Chondrocyte (in vitro differentiated cells): ENCODE data around the gene ANKRD40. TPM values are rescaled to one million over a fixed set of nuclear protein-coding genes. Genes with fewer than 3 reads are reported as not detected.
A peak's percentile ranks its signal among the peaks of the same experiment; 100 is the strongest.

Source experiments
- DNase-seq: peaks from one replicate; pipeline ENCODE4 v3.0.0; 2021; ENCODE audit warnings: mixed read lengths, low spot score
- H3K27ac Mint-ChIP-seq: one replicate; pipeline ENCODE4 v1.8.0; 2021; ENCODE audit warnings: mild to moderate bottlenecking, moderate library complexity, mixed read lengths; ENCODE audit not compliant: unreplicated experiment
- H3K27me3 Mint-ChIP-seq: 2 replicates; pipeline ENCODE4 v1.8.0; 2021; ENCODE audit warnings: low read depth, mixed read lengths
- H3K36me3 Mint-ChIP-seq: 2 replicates; pipeline ENCODE4 v1.8.0; 2021; ENCODE audit warnings: low read depth, mixed read lengths
- H3K4me1 Mint-ChIP-seq: 2 replicates; pipeline ENCODE4 v1.8.0; 2021; ENCODE audit warnings: low read depth, mild to moderate bottlenecking, mixed read lengths
- H3K4me3 Mint-ChIP-seq: one replicate; pipeline ENCODE4 v1.8.0; 2021; ENCODE audit warnings: mild to moderate bottlenecking, moderate library complexity, mixed read lengths; ENCODE audit not compliant: unreplicated experiment
- H3K9me3 Mint-ChIP-seq: 2 replicates; pipeline ENCODE4 v1.8.0; 2021; ENCODE audit warnings: low read depth, mixed read lengths
- total RNA-seq: library from RNA; stranded (reverse); gene quantifications from 3 replicates; pipeline ENCODE4 v1.2.1, GENCODE V29; 2021
- TF ChIP-seq, protein P1 (sequence below): fragments of 200-600 bp; sonication (generic); IDR thresholded peaks from 2 replicates; pipeline ENCODE4 v1.5.0; 2021; ENCODE audit warnings: antibody characterized with exemption, mild to moderate bottlenecking, moderate library complexity

Gene ANKRD40
- total RNA-seq, 1 donor from 2014 or later, result 36.1 TPM

- no peaks in the 10 kb centered on the region for H3K9me3 Mint-ChIP-seq
- H3K36me3 Mint-ChIP-seq, result peaks cover 23% of the 10 kb centered on the region
- no peaks in the 10 kb centered on the region for H3K27me3 Mint-ChIP-seq
- TF ChIP-seq, protein P1, sequence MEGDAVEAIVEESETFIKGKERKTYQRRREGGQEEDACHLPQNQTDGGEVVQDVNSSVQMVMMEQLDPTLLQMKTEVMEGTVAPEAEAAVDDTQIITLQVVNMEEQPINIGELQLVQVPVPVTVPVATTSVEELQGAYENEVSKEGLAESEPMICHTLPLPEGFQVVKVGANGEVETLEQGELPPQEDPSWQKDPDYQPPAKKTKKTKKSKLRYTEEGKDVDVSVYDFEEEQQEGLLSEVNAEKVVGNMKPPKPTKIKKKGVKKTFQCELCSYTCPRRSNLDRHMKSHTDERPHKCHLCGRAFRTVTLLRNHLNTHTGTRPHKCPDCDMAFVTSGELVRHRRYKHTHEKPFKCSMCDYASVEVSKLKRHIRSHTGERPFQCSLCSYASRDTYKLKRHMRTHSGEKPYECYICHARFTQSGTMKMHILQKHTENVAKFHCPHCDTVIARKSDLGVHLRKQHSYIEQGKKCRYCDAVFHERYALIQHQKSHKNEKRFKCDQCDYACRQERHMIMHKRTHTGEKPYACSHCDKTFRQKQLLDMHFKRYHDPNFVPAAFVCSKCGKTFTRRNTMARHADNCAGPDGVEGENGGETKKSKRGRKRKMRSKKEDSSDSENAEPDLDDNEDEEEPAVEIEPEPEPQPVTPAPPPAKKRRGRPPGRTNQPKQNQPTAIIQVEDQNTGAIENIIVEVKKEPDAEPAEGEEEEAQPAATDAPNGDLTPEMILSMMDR, result no peak
- DNase-seq, result no peak
- H3K4me3 Mint-ChIP-seq, result no peak overlapping the region
- peaks cover 25% of the 10 kb centered on the region for H3K4me1 Mint-ChIP-seq
- H3K27ac Mint-ChIP-seq, result no peak overlapping the region
These were observed 29.5 kb upstream of the ANKRD40 start for GRCh38 chr17:50737118-50737698.

GRCh38 chr17:50735287-50735686 lies 27.6 kb upstream of the ANKRD40 start:
- H3K27me3 Mint-ChIP-seq, result no peaks in the 10 kb centered on the region
- H3K4me3 Mint-ChIP-seq, result no peak overlapping the region
- TF ChIP-seq, protein P1, result no peak
- no peak for DNase-seq
- peaks cover 44% of the 10 kb centered on the region for H3K4me1 Mint-ChIP-seq
- peak overlapping the region; percentile 75 for H3K27ac Mint-ChIP-seq
- H3K36me3 Mint-ChIP-seq, result peaks cover 10% of the 10 kb centered on the region
- H3K9me3 Mint-ChIP-seq, result no peaks in the 10 kb centered on the region

- Mint-ChIP-seq H3K4me1 (peaks cover 49% of the 10 kb centered on the region), H3K4me3 (no peak overlapping the region), H3K27me3 (no peaks in the 10 kb centered on the region), H3K36me3 (no peaks in the 10 kb centered on the region), H3K9me3 (no peaks in the 10 kb centered on the region), H3K27ac (peak overlapping the region; percentile 78)
- no peak for DNase-seq
- TF ChIP-seq, protein P1, result no peak
These were observed 24.1 kb upstream of the ANKRD40 start for GRCh38 chr17:50731575-50732460.

GRCh38 chr17:50728881-50729765 lies 21.4 kb upstream of the ANKRD40 start:
- no peak overlapping the region for H3K27ac Mint-ChIP-seq
- H3K4me3 Mint-ChIP-seq, result no peak overlapping the region
- H3K9me3 Mint-ChIP-seq, result no peaks in the 10 kb centered on the region

More at GRCh38 chr17:50728881-50729765, 21.4 kb upstream of the ANKRD40 start:
- TF ChIP-seq, protein P1, result no peak
- no peaks in the 10 kb centered on the region for H3K36me3 Mint-ChIP-seq
- no peak for DNase-seq
- no peaks in the 10 kb centered on the region for H3K27me3 Mint-ChIP-seq
- peaks cover 42% of the 10 kb centered on the region for H3K4me1 Mint-ChIP-seq
